GM12801 (cell line): ENCODE data around the gene AIMP2.

Experiments
- TF ChIP-seq, protein P1 (sequence below): IDR thresholded peaks from one replicate; pipeline ENCODE4 v1.5.1; 2011; ENCODE audit warnings: control low read depth; ENCODE audit not compliant: insufficient read length; ENCODE audit errors: extremely low read depth

AIMP2 gene

DNA sequence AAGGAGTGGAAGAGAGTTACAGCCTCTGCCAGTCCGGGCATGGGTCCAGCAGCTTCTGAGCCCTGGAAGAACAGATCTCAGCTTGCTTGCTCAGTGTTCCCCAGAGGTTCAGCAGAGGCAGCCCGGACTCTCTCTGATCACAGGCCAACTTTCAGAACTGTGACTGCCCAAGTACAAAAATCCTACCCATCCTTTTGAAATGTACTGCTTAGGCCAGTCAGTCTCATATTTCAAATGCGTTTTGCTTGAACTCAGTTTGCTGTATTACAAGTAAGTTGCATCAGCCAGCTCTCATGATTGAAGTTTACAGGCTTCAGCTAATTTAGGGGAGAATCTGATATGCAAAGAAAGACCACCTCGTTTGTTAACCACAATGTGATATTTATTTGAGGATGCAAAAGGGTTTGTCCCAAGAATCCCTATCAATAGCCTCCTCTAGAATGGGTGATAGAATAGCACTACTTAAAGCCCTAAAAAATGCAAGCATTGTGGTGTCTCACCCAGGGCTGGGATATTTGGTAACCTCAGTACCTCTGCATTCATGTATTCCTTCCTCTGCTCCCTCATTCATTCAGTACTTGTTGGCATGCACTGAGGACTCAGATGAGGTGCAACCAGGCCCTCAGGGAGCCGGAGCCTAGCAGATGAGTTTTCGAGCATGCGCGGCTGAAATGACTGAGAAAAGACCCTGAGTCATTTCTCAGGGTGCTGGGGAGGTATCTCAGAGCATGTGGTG lies 7.0 kb downstream of the AIMP2 start:
- TF ChIP-seq, protein P1, sequence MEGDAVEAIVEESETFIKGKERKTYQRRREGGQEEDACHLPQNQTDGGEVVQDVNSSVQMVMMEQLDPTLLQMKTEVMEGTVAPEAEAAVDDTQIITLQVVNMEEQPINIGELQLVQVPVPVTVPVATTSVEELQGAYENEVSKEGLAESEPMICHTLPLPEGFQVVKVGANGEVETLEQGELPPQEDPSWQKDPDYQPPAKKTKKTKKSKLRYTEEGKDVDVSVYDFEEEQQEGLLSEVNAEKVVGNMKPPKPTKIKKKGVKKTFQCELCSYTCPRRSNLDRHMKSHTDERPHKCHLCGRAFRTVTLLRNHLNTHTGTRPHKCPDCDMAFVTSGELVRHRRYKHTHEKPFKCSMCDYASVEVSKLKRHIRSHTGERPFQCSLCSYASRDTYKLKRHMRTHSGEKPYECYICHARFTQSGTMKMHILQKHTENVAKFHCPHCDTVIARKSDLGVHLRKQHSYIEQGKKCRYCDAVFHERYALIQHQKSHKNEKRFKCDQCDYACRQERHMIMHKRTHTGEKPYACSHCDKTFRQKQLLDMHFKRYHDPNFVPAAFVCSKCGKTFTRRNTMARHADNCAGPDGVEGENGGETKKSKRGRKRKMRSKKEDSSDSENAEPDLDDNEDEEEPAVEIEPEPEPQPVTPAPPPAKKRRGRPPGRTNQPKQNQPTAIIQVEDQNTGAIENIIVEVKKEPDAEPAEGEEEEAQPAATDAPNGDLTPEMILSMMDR, result no peak

- TF ChIP-seq, protein P1, result no peak
Measured at GRCh38 chr7:6016653-6016966, 7.5 kb downstream of the AIMP2 start.

- TF ChIP-seq, protein P1, result no peak
Measured at GRCh38 chr7:6020371-6021286, 11.6 kb downstream of the AIMP2 start.

DNA sequence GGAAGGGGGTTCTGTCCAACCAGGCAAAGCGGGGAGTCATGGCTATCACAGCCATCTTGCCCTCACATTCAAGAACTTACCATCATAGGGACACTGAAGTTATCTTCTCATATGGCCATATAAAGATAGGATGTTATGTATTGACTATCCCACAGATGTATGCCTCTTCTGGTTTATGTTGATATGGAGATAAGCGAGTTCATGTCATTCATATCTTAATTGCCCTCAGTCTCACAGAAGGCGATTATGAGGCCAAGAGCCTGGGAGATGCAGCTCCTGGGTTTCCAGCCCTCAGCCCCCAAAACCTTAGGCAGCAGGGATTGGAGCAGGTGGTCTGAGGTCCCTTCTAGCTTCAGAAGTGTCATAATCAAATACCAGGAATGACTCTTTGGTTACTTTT lies 13.6 kb downstream of the AIMP2 start:
- TF ChIP-seq, protein P1, result no peak

- TF ChIP-seq, protein P1, result no peak
Measured at GRCh38 chr7:6023974-6024435, 14.9 kb downstream of the AIMP2 start.

- TF ChIP-seq, protein P1, result no peak
Measured at GRCh38 chr7:6026011-6026819, 17.1 kb downstream of the AIMP2 start.

GRCh38 chr7:6026820-6027311 lies 17.8 kb downstream of the AIMP2 start:
- TF ChIP-seq, protein P1, result no peak
